ENCODE data around the gene TNFSF18.

- TF ChIP-seq, protein P1, sequence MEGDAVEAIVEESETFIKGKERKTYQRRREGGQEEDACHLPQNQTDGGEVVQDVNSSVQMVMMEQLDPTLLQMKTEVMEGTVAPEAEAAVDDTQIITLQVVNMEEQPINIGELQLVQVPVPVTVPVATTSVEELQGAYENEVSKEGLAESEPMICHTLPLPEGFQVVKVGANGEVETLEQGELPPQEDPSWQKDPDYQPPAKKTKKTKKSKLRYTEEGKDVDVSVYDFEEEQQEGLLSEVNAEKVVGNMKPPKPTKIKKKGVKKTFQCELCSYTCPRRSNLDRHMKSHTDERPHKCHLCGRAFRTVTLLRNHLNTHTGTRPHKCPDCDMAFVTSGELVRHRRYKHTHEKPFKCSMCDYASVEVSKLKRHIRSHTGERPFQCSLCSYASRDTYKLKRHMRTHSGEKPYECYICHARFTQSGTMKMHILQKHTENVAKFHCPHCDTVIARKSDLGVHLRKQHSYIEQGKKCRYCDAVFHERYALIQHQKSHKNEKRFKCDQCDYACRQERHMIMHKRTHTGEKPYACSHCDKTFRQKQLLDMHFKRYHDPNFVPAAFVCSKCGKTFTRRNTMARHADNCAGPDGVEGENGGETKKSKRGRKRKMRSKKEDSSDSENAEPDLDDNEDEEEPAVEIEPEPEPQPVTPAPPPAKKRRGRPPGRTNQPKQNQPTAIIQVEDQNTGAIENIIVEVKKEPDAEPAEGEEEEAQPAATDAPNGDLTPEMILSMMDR (IDR thresholded peaks at IDR 0.05; ENCODE audit: low read depth, low read length), result no peak
- no peak for TF ChIP-seq EZH2phosphoT487 (IDR thresholded peaks at IDR 0.05; ENCODE audit: low read depth)
Observed at GRCh38 chr1:173056365-173056764, 5.6 kb upstream of the TNFSF18 start.
